ENCODE measurements around the gene RNF135.

- TF ChIP-seq CTCF (IDR thresholded peaks at IDR 0.05), result no peak
- TF ChIP-seq POLR2A (IDR thresholded peaks at IDR 0.05), result no peak
- no peak for TF ChIP-seq POLR2AphosphoS5 (IDR thresholded peaks at IDR 0.05)
- no peak for TF ChIP-seq EP300 (IDR thresholded peaks at IDR 0.05)
These were observed 37.0 kb downstream of the RNF135 start for GRCh38 chr17:31007695-31008373.
